HUES64 (cell line): ENCODE results near the gene ANKRD55. TPM values are rescaled to one million over a fixed set of nuclear protein-coding genes. Genes with fewer than 3 reads are reported as not detected.

Experiments
- H3K27ac ChIP-seq: 2 replicates; pipeline ENCODE4 v1.7.0; 2013; ENCODE audit warnings: low read depth, low read length, inconsistent platforms
- H3K27me3 ChIP-seq: 2 replicates; pipeline ENCODE4 v1.6.1; 2013; ENCODE audit warnings: mild to moderate bottlenecking, low read length; ENCODE audit not compliant: insufficient read depth
- H3K36me3 ChIP-seq: 2 replicates; pipeline ENCODE4 v1.6.1; 2013; ENCODE audit warnings: mild to moderate bottlenecking, low read length; ENCODE audit not compliant: insufficient read depth
- H3K4me1 ChIP-seq: 2 replicates; pipeline ENCODE4 v1.6.1; 2013; ENCODE audit warnings: mild to moderate bottlenecking, low read length, moderate library complexity; ENCODE audit not compliant: insufficient read depth
- H3K4me3 ChIP-seq: 2 replicates; pipeline ENCODE4 v1.5.1; 2013; ENCODE audit warnings: mild to moderate bottlenecking, low read length, moderate library complexity
- H3K9ac ChIP-seq: 2 replicates; pipeline ENCODE4 v1.6.1; 2013; ENCODE audit warnings: mild to moderate bottlenecking, low read depth, low read length
- H3K9me3 ChIP-seq: 2 replicates; pipeline ENCODE4 v1.6.1; 2013; ENCODE audit warnings: low read depth, low read length; ENCODE audit not compliant: insufficient read depth
- WGBS: fragments of 150-250, 120-280 bp; methylation state at CpG from one replicate; pipeline ENCODE4 v1.1.7; 2013; ENCODE audit warnings: missing lambda C conversion rate; 5-methylcytosine and 5-hydroxymethylcytosine counted together
- polyA plus RNA-seq, 2 experiments: library from polyadenylated mRNA; stranded (reverse); fragments of 50-300 nt; gene quantifications; one replicate each; pipeline ENCODE4 v1.2.3, GENCODE V29; 2013

The ANKRD55 gene
- polyA plus RNA-seq (2013, experiment 1 of 2), result not detected
- not detected for polyA plus RNA-seq (2013, experiment 2 of 2)

GRCh38 chr5:56233230-56233629 is at the start of gene ANKRD55:
TSS of gene ANKRD55 (minus strand) at chr5:56233330. CDS start at chr5:56232913, 417 bp downstream.
- Histone ChIP-seq H3K4me1 (peaks cover 6% of the 10 kb centered on the region), H3K27ac (no peak within 1 kb of the TSS), H3K4me3 (no peak within 1 kb of the TSS), H3K36me3 (no peaks in the 10 kb centered on the region), H3K9ac (no peak within 1 kb of the TSS), H3K9me3 (no peaks in the 10 kb centered on the region), H3K27me3 (no peaks in the 10 kb centered on the region)
- 83% methylated on average over 8 of the region's 8 CpGs for WGBS

GRCh38 chr5:56282216-56282615 is 49.1 kb upstream of the ANKRD55 start:
- Histone ChIP-seq H3K36me3 (no peaks in the 10 kb centered on the region), H3K4me1 (peaks cover 12% of the 10 kb centered on the region; the same call in 1 of the 2 replicates), H3K27me3 (no peaks in the 10 kb centered on the region), H3K27ac (no peak overlapping the region), H3K9ac (no peak overlapping the region), H3K9me3 (no peaks in the 10 kb centered on the region), H3K4me3 (no peak overlapping the region)
- WGBS, result 100% methylated on average over 1 of the region's 1 CpG

- WGBS, result 78% methylated on average over 5 of the region's 5 CpGs
- H3K36me3 ChIP-seq, result no peaks in the 10 kb centered on the region
- no peak overlapping the region for H3K4me3 ChIP-seq
- H3K27ac ChIP-seq, result no peak overlapping the region
- peaks cover 12% of the 10 kb centered on the region; the same call in 1 of the 2 replicates for H3K4me1 ChIP-seq
- H3K27me3 ChIP-seq, result no peaks in the 10 kb centered on the region
- no peak overlapping the region for H3K9ac ChIP-seq
- H3K9me3 ChIP-seq, result no peaks in the 10 kb centered on the region
Observed at GRCh38 chr5:56281489-56282165, 48.5 kb upstream of the ANKRD55 start.

GRCh38 chr5:56279979-56280378 is 46.8 kb upstream of the ANKRD55 start:
- Histone ChIP-seq H3K27me3 (no peaks in the 10 kb centered on the region), H3K9ac (no peak overlapping the region; the same call in 1 of the 2 replicates), H3K36me3 (no peaks in the 10 kb centered on the region), H3K9me3 (no peaks in the 10 kb centered on the region), H3K4me3 (no peak overlapping the region), H3K27ac (no peak overlapping the region; the same call in 1 of the 2 replicates), H3K4me1 (peaks cover 12% of the 10 kb centered on the region; the same call in 1 of the 2 replicates)
- 42% methylated on average over 2 of the region's 2 CpGs for WGBS

- WGBS, result 87% methylated on average over 6 of the region's 6 CpGs
- H3K4me1 ChIP-seq, result peaks cover 12% of the 10 kb centered on the region; the same call in 1 of the 2 replicates
- no peak overlapping the region; the same call in 1 of the 2 replicates for H3K9ac ChIP-seq
- no peak overlapping the region for H3K27ac ChIP-seq
- H3K4me3 ChIP-seq, result no peak overlapping the region
- H3K27me3 ChIP-seq, result no peaks in the 10 kb centered on the region
- no peaks in the 10 kb centered on the region for H3K36me3 ChIP-seq
- no peaks in the 10 kb centered on the region for H3K9me3 ChIP-seq
Observed at GRCh38 chr5:56279291-56279690, 46.2 kb upstream of the ANKRD55 start.

GRCh38 chr5:56278335-56278753 is 45.2 kb upstream of the ANKRD55 start:
- no peaks in the 10 kb centered on the region for H3K27me3 ChIP-seq
- no peak overlapping the region for H3K4me3 ChIP-seq
- no peak overlapping the region for H3K9ac ChIP-seq
- peaks cover 12% of the 10 kb centered on the region; the same call in 1 of the 2 replicates for H3K4me1 ChIP-seq
- WGBS, result 86% methylated on average over 7 of the region's 7 CpGs
- H3K27ac ChIP-seq, result no peak overlapping the region
- no peaks in the 10 kb centered on the region for H3K9me3 ChIP-seq
- no peaks in the 10 kb centered on the region for H3K36me3 ChIP-seq

- Histone ChIP-seq H3K4me3 (no peak overlapping the region), H3K27me3 (no peaks in the 10 kb centered on the region), H3K9ac (no peak overlapping the region), H3K36me3 (no peaks in the 10 kb centered on the region), H3K9me3 (no peaks in the 10 kb centered on the region), H3K27ac (no peak overlapping the region), H3K4me1 (peaks cover 12% of the 10 kb centered on the region; the same call in 1 of the 2 replicates)
- 70% methylated on average over 2 of the region's 2 CpGs for WGBS
Observed at GRCh38 chr5:56277573-56277972, 44.4 kb upstream of the ANKRD55 start.

GRCh38 chr5:56273376-56273955 is 40.3 kb upstream of the ANKRD55 start:
- Histone ChIP-seq H3K9ac (no peak overlapping the region), H3K27me3 (no peaks in the 10 kb centered on the region), H3K27ac (no peak overlapping the region), H3K4me1 (no peaks in the 10 kb centered on the region), H3K36me3 (no peaks in the 10 kb centered on the region), H3K4me3 (no peak overlapping the region), H3K9me3 (no peaks in the 10 kb centered on the region)
- WGBS, result 83% methylated on average over 3 of the region's 4 CpGs

GRCh38 chr5:56272765-56273164 is 39.6 kb upstream of the ANKRD55 start:
- Histone ChIP-seq H3K4me1 (no peaks in the 10 kb centered on the region), H3K27me3 (no peaks in the 10 kb centered on the region), H3K9ac (no peak overlapping the region), H3K36me3 (no peaks in the 10 kb centered on the region), H3K27ac (no peak overlapping the region), H3K4me3 (no peak overlapping the region), H3K9me3 (no peaks in the 10 kb centered on the region)
- WGBS, result 95% methylated on average over 2 of the region's 2 CpGs

GRCh38 chr5:56270568-56271392 is 37.6 kb upstream of the ANKRD55 start:
- WGBS, result 52% methylated on average over 6 of the region's 6 CpGs

GRCh38 chr5:56270058-56270457 is 36.9 kb upstream of the ANKRD55 start:
- Histone ChIP-seq H3K9me3 (no peaks in the 10 kb centered on the region), H3K27me3 (no peaks in the 10 kb centered on the region), H3K9ac (no peak overlapping the region), H3K4me3 (no peak overlapping the region), H3K4me1 (no peaks in the 10 kb centered on the region), H3K27ac (no peak overlapping the region), H3K36me3 (no peaks in the 10 kb centered on the region)
- whole genome bisulfite sequencing, result 93% methylated on average over 6 of the region's 6 CpGs

More at GRCh38 chr5:56270568-56271392, 37.6 kb upstream of the ANKRD55 start:
- Histone ChIP-seq H3K9me3 (no peaks in the 10 kb centered on the region), H3K4me1 (no peaks in the 10 kb centered on the region), H3K4me3 (no peak overlapping the region), H3K36me3 (no peaks in the 10 kb centered on the region), H3K27me3 (no peaks in the 10 kb centered on the region), H3K27ac (no peak overlapping the region), H3K9ac (no peak overlapping the region)
